Memory B cell (primary cell): Measurements from ENCODE around the gene IGHMBP2.

ENCODE experiments used
- ATAC-seq: fragments of 150-1000 bp; cut with Tn5 transposase; 2 replicates; pipeline ENCODE4 v1.10.0; 2021; ENCODE audit warnings: low read depth, mild to moderate bottlenecking, moderate library complexity
- DNase-seq, 2 donors: peaks; one replicate each; pipeline ENCODE4 v3.0.0; 2022; ENCODE audit warnings: low spot score in 2 of 2
- H3K27ac Mint-ChIP-seq: one replicate; pipeline ENCODE4 v1.8.0; 2022; ENCODE audit warnings: mild to moderate bottlenecking, moderate library complexity, mixed read lengths
- H3K27me3 Mint-ChIP-seq: one replicate; pipeline ENCODE4 v1.8.0; 2022; ENCODE audit warnings: mixed read lengths
- H3K36me3 Mint-ChIP-seq: one replicate; pipeline ENCODE4 v1.8.0; 2022; ENCODE audit warnings: mild to moderate bottlenecking, mixed read lengths
- H3K4me1 Mint-ChIP-seq: one replicate; pipeline ENCODE4 v1.8.0; 2022; ENCODE audit warnings: mixed read lengths
- H3K4me3 Mint-ChIP-seq: one replicate; pipeline ENCODE4 v1.8.0; 2022; ENCODE audit warnings: mild to moderate bottlenecking, moderate library complexity, mixed read lengths
- H3K9me3 Mint-ChIP-seq: one replicate; pipeline ENCODE4 v1.8.0; 2022; ENCODE audit warnings: mixed read lengths

Gene IGHMBP2

GRCh38 chr11:68927280-68928135, 23.8 kb downstream of the IGHMBP2 start:
- ATAC-seq, result peak; percentile 100
- peaks cover 56% of the 10 kb centered on the region for H3K36me3 Mint-ChIP-seq
- no peaks in the 10 kb centered on the region for H3K27me3 Mint-ChIP-seq
- no peak overlapping the region for H3K4me3 Mint-ChIP-seq
- peak overlapping the region; percentile 53 for H3K27ac Mint-ChIP-seq
- H3K9me3 Mint-ChIP-seq, result peaks cover 6% of the 10 kb centered on the region
- DNase-seq, result peak; percentile 15 to 27
- H3K4me1 Mint-ChIP-seq, result peaks cover 4% of the 10 kb centered on the region

- DNase-seq (no peak), ATAC-seq (no peak)
- Mint-ChIP-seq H3K27me3 (no peaks in the 10 kb centered on the region), H3K36me3 (peaks cover 50% of the 10 kb centered on the region), H3K27ac (no peak overlapping the region), H3K4me1 (peaks cover 4% of the 10 kb centered on the region), H3K9me3 (peaks cover 6% of the 10 kb centered on the region), H3K4me3 (no peak overlapping the region)
These were observed 24.6 kb downstream of the IGHMBP2 start for GRCh38 chr11:68928136-68928880.

- H3K9me3 Mint-ChIP-seq, result peaks cover 6% of the 10 kb centered on the region
These were observed 25.4 kb downstream of the IGHMBP2 start for GRCh38 chr11:68929135-68929534.

GRCh38 chr11:68929706-68930570, 26.2 kb downstream of the IGHMBP2 start:
- H3K4me3 Mint-ChIP-seq, result no peak overlapping the region
- no peaks in the 10 kb centered on the region for H3K27me3 Mint-ChIP-seq
- no peak overlapping the region for H3K27ac Mint-ChIP-seq
- ATAC-seq (no peak), DNase-seq (no peak)
- peaks cover 4% of the 10 kb centered on the region for H3K4me1 Mint-ChIP-seq
- peaks cover 6% of the 10 kb centered on the region for H3K9me3 Mint-ChIP-seq
- peaks cover 36% of the 10 kb centered on the region for H3K36me3 Mint-ChIP-seq

More at GRCh38 chr11:68929135-68929534, 25.4 kb downstream of the IGHMBP2 start:
- ATAC-seq (no peak), DNase-seq (no peak)
- no peak overlapping the region for H3K4me3 Mint-ChIP-seq
- no peaks in the 10 kb centered on the region for H3K27me3 Mint-ChIP-seq
- peaks cover 4% of the 10 kb centered on the region for H3K4me1 Mint-ChIP-seq
- no peak overlapping the region for H3K27ac Mint-ChIP-seq
- H3K36me3 Mint-ChIP-seq, result peaks cover 43% of the 10 kb centered on the region

- no peaks in the 10 kb centered on the region for H3K9me3 Mint-ChIP-seq
- peaks cover 4% of the 10 kb centered on the region for H3K4me1 Mint-ChIP-seq
- H3K27ac Mint-ChIP-seq, result no peak overlapping the region
- no peaks in the 10 kb centered on the region for H3K27me3 Mint-ChIP-seq
- ATAC-seq (no peak), DNase-seq (no peak)
- H3K4me3 Mint-ChIP-seq, result no peak overlapping the region
- H3K36me3 Mint-ChIP-seq, result peaks cover 33% of the 10 kb centered on the region
These were observed 27.5 kb downstream of the IGHMBP2 start for GRCh38 chr11:68930991-68931855.

GRCh38 chr11:68931911-68932310, 28.2 kb downstream of the IGHMBP2 start:
- H3K36me3 Mint-ChIP-seq, result peaks cover 32% of the 10 kb centered on the region
- DNase-seq (no peak), ATAC-seq (no peak)
- no peaks in the 10 kb centered on the region for H3K9me3 Mint-ChIP-seq
- peaks cover 4% of the 10 kb centered on the region for H3K4me1 Mint-ChIP-seq
- H3K27me3 Mint-ChIP-seq, result no peaks in the 10 kb centered on the region
- H3K4me3 Mint-ChIP-seq, result no peak overlapping the region
- no peak overlapping the region for H3K27ac Mint-ChIP-seq

GRCh38 chr11:68932358-68932757, 28.7 kb downstream of the IGHMBP2 start:
- no peaks in the 10 kb centered on the region for H3K9me3 Mint-ChIP-seq
- ATAC-seq, result no peak
- H3K27ac Mint-ChIP-seq, result no peak overlapping the region
- no peak for DNase-seq
- H3K4me1 Mint-ChIP-seq, result peaks cover under 1% of the 10 kb centered on the region
- peaks cover 28% of the 10 kb centered on the region for H3K36me3 Mint-ChIP-seq
- no peak overlapping the region for H3K4me3 Mint-ChIP-seq
- no peaks in the 10 kb centered on the region for H3K27me3 Mint-ChIP-seq

- DNase-seq, result no peak
- Mint-ChIP-seq H3K4me1 (no peaks in the 10 kb centered on the region), H3K36me3 (peaks cover 26% of the 10 kb centered on the region), H3K4me3 (no peak overlapping the region), H3K9me3 (no peaks in the 10 kb centered on the region), H3K27me3 (no peaks in the 10 kb centered on the region), H3K27ac (peak overlapping the region; percentile 69)
- no peak for ATAC-seq
These were observed 29.4 kb downstream of the IGHMBP2 start for GRCh38 chr11:68932933-68933577.

- peaks cover 27% of the 10 kb centered on the region for H3K36me3 Mint-ChIP-seq
- no peaks in the 10 kb centered on the region for H3K4me1 Mint-ChIP-seq
- no peak overlapping the region for H3K4me3 Mint-ChIP-seq
- ATAC-seq, result no peak
- H3K27me3 Mint-ChIP-seq, result no peaks in the 10 kb centered on the region
- no peaks in the 10 kb centered on the region for H3K9me3 Mint-ChIP-seq
- DNase-seq, result no peak
- peak overlapping the region; percentile 69 for H3K27ac Mint-ChIP-seq
These were observed 30.1 kb downstream of the IGHMBP2 start for GRCh38 chr11:68933605-68934320.

GRCh38 chr11:68934321-68934645, 30.6 kb downstream of the IGHMBP2 start:
- Mint-ChIP-seq H3K4me3 (no peak overlapping the region), H3K27ac (no peak overlapping the region), H3K27me3 (no peaks in the 10 kb centered on the region), H3K9me3 (no peaks in the 10 kb centered on the region), H3K4me1 (no peaks in the 10 kb centered on the region), H3K36me3 (peaks cover 27% of the 10 kb centered on the region)
- no peak for ATAC-seq
- DNase-seq, result no peak

- Mint-ChIP-seq H3K4me1 (no peaks in the 10 kb centered on the region), H3K27ac (no peak overlapping the region), H3K27me3 (no peaks in the 10 kb centered on the region), H3K9me3 (no peaks in the 10 kb centered on the region), H3K36me3 (peaks cover 28% of the 10 kb centered on the region), H3K4me3 (no peak overlapping the region)
- ATAC-seq (no peak), DNase-seq (no peak)
These were observed 31.0 kb downstream of the IGHMBP2 start for GRCh38 chr11:68934666-68935065.

GRCh38 chr11:68935066-68935465, 31.4 kb downstream of the IGHMBP2 start:
- no peak for ATAC-seq
- peaks cover 25% of the 10 kb centered on the region for H3K36me3 Mint-ChIP-seq
- no peak overlapping the region for H3K27ac Mint-ChIP-seq
- H3K27me3 Mint-ChIP-seq, result no peaks in the 10 kb centered on the region
- no peaks in the 10 kb centered on the region for H3K4me1 Mint-ChIP-seq
- H3K4me3 Mint-ChIP-seq, result no peak overlapping the region
- H3K9me3 Mint-ChIP-seq, result no peaks in the 10 kb centered on the region
- no peak for DNase-seq
